Body of pancreas (tissue), 4 donors: ENCODE data around the gene KIAA1614. TPM values are rescaled to one million over a fixed set of nuclear protein-coding genes. Genes with fewer than 3 reads are reported as not detected.

Experiments
- ATAC-seq: fragments of 150-250 bp; one replicate; pipeline ENCODE4 v1.9.1; 2016
- DNase-seq, 4 donors: peaks; one replicate each; pipeline ENCODE4 v3.0.0-alpha.2; 2019
- H3K27ac ChIP-seq, 4 donors: fragments of 200-600 bp; sonication (generic); 1 replicate in 3 of 4; 2 replicates in 1 of 4; pipeline versions ENCODE4 v1.5.1 to v1.6.1; 2016 to 2019; ENCODE audit warnings: mild to moderate bottlenecking in 1 of 4, mixed read lengths in 1 of 4, moderate library complexity in 1 of 4
- H3K27me3 ChIP-seq, 2 donors: fragments of 200-600 bp; sonication (generic); one replicate each; pipeline ENCODE4 v1.6.0; 2016; ENCODE audit warnings: mild to moderate bottlenecking in 1 of 2
- H3K36me3 ChIP-seq, 2 donors: fragments of 200-600 bp; sonication (generic); replicated peaks in 1 of 2; 2 replicates each; pipeline ENCODE4 v1.5.1; 2016; ENCODE audit warnings: low read depth in 2 of 2; ENCODE audit not compliant: insufficient read depth in 1 of 2
- H3K4me1 ChIP-seq: fragments of 200-600 bp; sonication (generic); one replicate; pipeline ENCODE4 v1.6.0; 2016
- H3K4me3 ChIP-seq, 2 donors: fragments of 200-600 bp; sonication (generic); 1 replicate in 1 of 2; 2 replicates in 1 of 2; pipeline ENCODE4 v1.5.1; 2016 to 2019
- H3K9me3 ChIP-seq, 3 donors: fragments of 200-600 bp; sonication (generic); 1 replicate in 2 of 3; 2 replicates in 1 of 3; pipeline ENCODE4 v1.5.1; 2016
- CTCF ChIP-seq, 7 experiments: fragments of 450-650 bp in 4 of 7; fragments of 200-600 bp in 3 of 7; sonication (generic) in 3 of 7; IDR thresholded peaks; one replicate each; pipeline ENCODE4 v1.5.1; 2016 to 2019; ENCODE audit warnings: antibody characterized with exemption in 7 of 7
- POLR2A ChIP-seq, 3 donors: fragments of 450-650 bp; IDR thresholded peaks; one replicate each; pipeline ENCODE4 v1.6.1; 2016; ENCODE audit warnings: antibody characterized with exemption in 3 of 3, mild to moderate bottlenecking in 2 of 3
- WGBS, 2 donors: methylation state at CpG; one replicate each; pipeline ENCODE4 v1.1.5; 2017; 5-methylcytosine and 5-hydroxymethylcytosine counted together
- intact Hi-C: fragments of 100-400 bp; cut with DNase I; formaldehyde crosslinking; loops from one replicate; pipeline ENCODE4 v1.15.1; 2023
- total RNA-seq, 2 donors: library from RNA; depleted of rRNA; stranded (reverse); fragments of >200 nt; gene quantifications; one replicate each; pipeline ENCODE4 v1.1.0, GENCODE V29; 2016

KIAA1614 gene
- total RNA-seq, 2 donors from 2014 or later = 0.52 to 4.3 TPM

GRCh38 chr1:180976732-180977357, 64.1 kb downstream of the KIAA1614 start:
- Histone ChIP-seq H3K4me3 (no peak overlapping the region), H3K27me3 (no peaks in the 10 kb centered on the region), H3K4me1 (peaks cover 26% of the 10 kb centered on the region), H3K36me3 (peaks cover 0 to 3% of the 10 kb centered on the region in 2 donors), H3K9me3 (no peaks in the 10 kb centered on the region), H3K27ac (peak overlapping the region in 2 of 4 donors; percentile 37 to 40)
- ATAC-seq (peak; percentile 77), DNase-seq (no peak)
- intact Hi-C loops = no loop called here
- 72 to 79% methylated on average over 6 of the region's 6 CpGs for WGBS, 2 donors
- TF ChIP-seq CTCF (IDR thresholded peaks at IDR 0.05) = no peak
- TF ChIP-seq POLR2A (IDR thresholded peaks at IDR 0.05) = no peak

- WGBS, 2 donors = 76 to 81% methylated on average over 11 of the region's 11 CpGs
- H3K36me3 ChIP-seq = peaks cover 0 to 8% of the 10 kb centered on the region in 2 donors
- no peak overlapping the region for H3K4me3 ChIP-seq
- H3K9me3 ChIP-seq = no peaks in the 10 kb centered on the region
- H3K27ac ChIP-seq = no peak overlapping the region
- H3K4me1 ChIP-seq = peaks cover 6% of the 10 kb centered on the region
- ATAC-seq = no peak
- intact Hi-C loops = no loop called here
- H3K27me3 ChIP-seq = no peaks in the 10 kb centered on the region
- no peak for DNase-seq
- no peak for TF ChIP-seq CTCF (IDR thresholded peaks at IDR 0.05)
- TF ChIP-seq POLR2A (IDR thresholded peaks at IDR 0.05) = no peak
These were observed 69.1 kb downstream of the KIAA1614 start for GRCh38 chr1:180981596-180982387.

GRCh38 chr1:180982422-180982821, 69.7 kb downstream of the KIAA1614 start:
- no peak overlapping the region for H3K27ac ChIP-seq
- intact Hi-C loops = no loop called here
- peaks cover 0 to 14% of the 10 kb centered on the region in 2 donors for H3K36me3 ChIP-seq
- H3K4me3 ChIP-seq = no peak overlapping the region
- peaks cover 3% of the 10 kb centered on the region for H3K4me1 ChIP-seq
- ATAC-seq (no peak), DNase-seq (no peak)
- no peaks in the 10 kb centered on the region for H3K9me3 ChIP-seq
- 72 to 77% methylated on average over 1 of the region's 1 CpG for WGBS, 2 donors
- no peaks in the 10 kb centered on the region for H3K27me3 ChIP-seq
- TF ChIP-seq CTCF (IDR thresholded peaks at IDR 0.05) (no peak), POLR2A (IDR thresholded peaks at IDR 0.05) (no peak)

GRCh38 chr1:180988253-180988752, 75.6 kb downstream of the KIAA1614 start:
- no peak overlapping the region for H3K4me3 ChIP-seq

More at GRCh38 chr1:180988253-180988752, 75.6 kb downstream of the KIAA1614 start:
- ATAC-seq (no peak), DNase-seq (no peak)
- WGBS, 2 donors = 78 to 88% methylated on average over 8 of the region's 8 CpGs
- H3K36me3 ChIP-seq = peaks cover 4 to 20% of the 10 kb centered on the region in 2 donors
- no peaks in the 10 kb centered on the region for H3K4me1 ChIP-seq
- no peak for TF ChIP-seq POLR2A (IDR thresholded peaks at IDR 0.05)
- TF ChIP-seq CTCF (IDR thresholded peaks at IDR 0.05) = no peak
- H3K27me3 ChIP-seq = no peaks in the 10 kb centered on the region
- H3K27ac ChIP-seq = no peak overlapping the region
- intact Hi-C loops = no loop called here
- no peaks in the 10 kb centered on the region for H3K9me3 ChIP-seq
